ENCODE results near the gene TUT1. TPM values are rescaled to one million over a fixed set of nuclear protein-coding genes. Genes with fewer than 3 reads are reported as not detected.

Gene TUT1
- total RNA-seq, 1 experiment from 2014 or later = 40.0 TPM

- TF ChIP-seq ARID4B (CRISPR knock-in tag; IDR thresholded peaks at IDR 0.05; ENCODE audit: borderline replicate concordance) (peak; percentile 44; the same call in 1 of the 2 replicates), ZNF232 (CRISPR knock-in tag; IDR thresholded peaks at IDR 0.05) (peak; percentile 11; the same call in 1 of the 2 replicates), AR (CRISPR knock-in tag; IDR thresholded peaks at IDR 0.05) (no peak), MLX (CRISPR knock-in tag; IDR thresholded peaks at IDR 0.05) (no peak), OVOL2 (CRISPR knock-in tag; IDR thresholded peaks at IDR 0.05; ENCODE audit: borderline replicate concordance) (no peak)
These were observed 17.5 kb downstream of the TUT1 start, which contains the start of gene EEF1G (continued) for GRCh38 chr11:62573592-62574362.

GRCh38 chr11:62573006-62573591, 18.2 kb downstream of the TUT1 start:
- H3K4me1 Mint-ChIP-seq = peaks cover 37% of the 10 kb centered on the region
- TF ChIP-seq TEAD1 (CRISPR knock-in tag; IDR thresholded peaks at IDR 0.05) = 0 out of 2 replicates have a peak, but pooled peaks have one; percentile 8
- no peak for TF ChIP-seq RELA (CRISPR knock-in tag; IDR thresholded peaks at IDR 0.05; ENCODE audit: borderline replicate concordance)
- H3K9me3 Mint-ChIP-seq = no peaks in the 10 kb centered on the region
- ChIA-PET CTCF (interaction anchor here (0.9 to 2.1 kb wide), 17 partner anchors 13 to 235 kb away, joined by 3 to 33 read pairs (median 6); partner anchors contain the start of genes AHNAK, B3GAT3, HNRNPUL2 and MTA2), POLR2A (interaction anchor here (1.0 to 3.2 kb wide), 14 partner anchors 9 to 268 kb away, joined by 3 to 44 read pairs (median 6); partner anchors contain the start of genes B3GAT3, C11orf98, CSKMT and GNG3)
- H3K27me3 Mint-ChIP-seq (ENCODE audit: low read depth) = no peaks in the 10 kb centered on the region
- peaks cover 69% of the 10 kb centered on the region for H3K36me3 Mint-ChIP-seq
- no peak for ATAC-seq
- H3K4me3 Mint-ChIP-seq = peak overlapping the region; percentile 99
- DNase-seq (ENCODE audit: low spot score) = no peak
- peak overlapping the region; percentile 96 for H3K27ac Mint-ChIP-seq

GRCh38 chr11:62572431-62572830, 18.9 kb downstream of the TUT1 start:
- DNase-seq (ENCODE audit: low spot score) (no peak), ATAC-seq (no peak)
- H3K4me1 Mint-ChIP-seq = peaks cover 37% of the 10 kb centered on the region
- no peaks in the 10 kb centered on the region for H3K9me3 Mint-ChIP-seq
- H3K27me3 Mint-ChIP-seq (ENCODE audit: low read depth) = no peaks in the 10 kb centered on the region
- H3K4me3 Mint-ChIP-seq = peak overlapping the region; percentile 99
- peak overlapping the region; percentile 96 for H3K27ac Mint-ChIP-seq
- POLR2A ChIA-PET = interaction anchor here (3.2 kb wide), 2 partner anchors 19 to 92 kb away, joined by 14 to 44 read pairs; partner anchors contain the start of genes C11orf98, CSKMT and TUT1
- CTCF ChIA-PET = interaction anchor here (1.2 kb wide), 2 partner anchors 27 to 29 kb away, joined by 3 to 4 read pairs; partner anchors contain the start of gene AHNAK
- H3K36me3 Mint-ChIP-seq = peaks cover 71% of the 10 kb centered on the region
- no peak for TF ChIP-seq CDX4 (CRISPR knock-in tag; IDR thresholded peaks at IDR 0.05; ENCODE audit: borderline replicate concordance)
- TF ChIP-seq NR2C2 (CRISPR knock-in tag; IDR thresholded peaks at IDR 0.05) = no peak
- TF ChIP-seq HMGXB4 (CRISPR knock-in tag; IDR thresholded peaks at IDR 0.05) = no peak
- no peak for TF ChIP-seq ZNF416 (CRISPR knock-in tag; IDR thresholded peaks at IDR 0.05)
- no peak for TF ChIP-seq CTCF (IDR thresholded peaks at IDR 0.05)
- TF ChIP-seq ZBTB43 (CRISPR knock-in tag; IDR thresholded peaks at IDR 0.05) = no peak
- TF ChIP-seq USF1 (CRISPR knock-in tag; IDR thresholded peaks at IDR 0.05) = no peak
- no peak for TF ChIP-seq ZNF263 (CRISPR knock-in tag; IDR thresholded peaks at IDR 0.05; ENCODE audit: low read depth)
